ENCODE results near the gene PTPRA. TPM values are rescaled to one million over a fixed set of nuclear protein-coding genes. Genes with fewer than 3 reads are reported as not detected.
A peak's percentile ranks its signal among the peaks of the same experiment; 100 is the strongest.

The PTPRA gene
- total and polyA plus RNA-seq, 10 of the 15 experiments (the other 5 are each of a cell fraction or from before 2014, with no cell fraction given), result 3.9 to 62.1 (median 34.6) TPM

DNA sequence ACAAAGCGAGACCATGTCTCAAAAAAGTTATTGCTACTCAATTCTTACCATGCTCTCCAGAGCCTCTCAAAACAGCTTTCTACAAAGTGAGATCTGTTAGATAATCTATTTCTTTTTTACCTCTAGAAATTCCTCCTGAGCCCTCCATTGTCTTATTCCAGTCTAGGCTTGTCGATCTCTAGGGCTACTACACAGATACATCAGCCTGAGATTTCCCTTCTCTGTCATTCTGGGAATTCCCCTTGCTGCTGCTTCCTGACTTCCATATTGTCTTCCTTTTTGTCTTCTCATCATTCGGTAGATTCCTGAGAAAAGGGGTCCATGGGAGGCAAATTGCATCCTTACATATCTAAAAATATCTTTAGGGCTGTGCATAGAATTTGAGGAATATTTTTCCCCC is 94.6 kb downstream of the PTPRA start:
- no peak for ATAC-seq
- ChIA-PET POLR2A (no interaction called here), CTCF (interaction anchor here (1.9 kb wide), 1 partner anchor 33 kb away, joined by 4 read pairs; no protein-coding TSS in a partner anchor), SMC1A (ENCODE audit: uncharacterized antibody, unreplicated experiment) (interaction anchor here (0.6 kb wide), 1 partner anchor 35 kb away, joined by 3 read pairs; no protein-coding TSS in a partner anchor), RAD21 (ENCODE audit: unreplicated experiment) (no interaction called here)
- in situ Hi-C loops (cut with MboI) (no loop called here), intact Hi-C loops (cut with micrococcal nuclease; ENCODE audit: unreplicated experiment) (no loop called here)
- FAIRE-seq, result no peak
- Histone ChIP-seq H3K27ac (ENCODE audit: control insufficient read depth, insufficient read depth) (no peak overlapping the region; the same call in 1 of the 2 replicates), H3K27me3 (replicated peaks in 1 of 2; ENCODE audit: control insufficient read depth in 2 of 2, insufficient read depth in 2 of 2, low read length in 1 of 2) (no peaks in the 10 kb centered on the region), H2AFZ (ENCODE audit: control insufficient read depth, low read depth, low read length) (no peak overlapping the region), H4K20me1 (ENCODE audit: control insufficient read depth, insufficient read depth) (no peaks in the 10 kb centered on the region), H3K36me3 (ENCODE audit: control insufficient read depth in 2 of 2, insufficient read depth in 2 of 2, low read length in 1 of 2) (peaks cover 0 to 17% of the 10 kb centered on the region in 2 experiments; a peak in 3 of 4 replicates), H3K4me1 (ENCODE audit: control insufficient read depth, insufficient read depth, low read length) (no peaks in the 10 kb centered on the region), H3K9ac (ENCODE audit: control insufficient read depth, insufficient read depth, low read length) (no peak overlapping the region), H3K4me2 (ENCODE audit: control insufficient read depth, insufficient read depth) (peak overlapping the region; percentile 9; the same call in 1 of the 2 replicates), H3K79me2 (ENCODE audit: control insufficient read depth, insufficient read depth, low read length) (no peaks in the 10 kb centered on the region), H3K9me3 (replicated peaks; ENCODE audit: control insufficient read depth, insufficient read depth, low read length) (no peaks in the 10 kb centered on the region), H3K4me3 (no peak overlapping the region)
- TF ChIP-seq ZNF384 (IDR thresholded peaks at IDR 0.05; ENCODE audit: borderline replicate concordance, low read depth, low read length), result no peak
- TF ChIP-seq IKZF2 (IDR thresholded peaks at IDR 0.05), result no peak
- no peak for TF ChIP-seq CEBPB (IDR thresholded peaks at IDR 0.05; ENCODE audit: borderline replicate concordance in 1 of 2, low read depth in 2 of 2, low read length in 2 of 2)
- WGBS (ENCODE audit: insufficient coverage, insufficient replicate concordance, low lambda C conversion rate, missing lambda C conversion rate), result 72% methylated on average over 3 of the region's 3 CpGs
- no TSS peak for BruUV-seq (replicated peaks)
- no peak for DNase-seq (ENCODE audit: low read depth, low spot score)

DNA sequence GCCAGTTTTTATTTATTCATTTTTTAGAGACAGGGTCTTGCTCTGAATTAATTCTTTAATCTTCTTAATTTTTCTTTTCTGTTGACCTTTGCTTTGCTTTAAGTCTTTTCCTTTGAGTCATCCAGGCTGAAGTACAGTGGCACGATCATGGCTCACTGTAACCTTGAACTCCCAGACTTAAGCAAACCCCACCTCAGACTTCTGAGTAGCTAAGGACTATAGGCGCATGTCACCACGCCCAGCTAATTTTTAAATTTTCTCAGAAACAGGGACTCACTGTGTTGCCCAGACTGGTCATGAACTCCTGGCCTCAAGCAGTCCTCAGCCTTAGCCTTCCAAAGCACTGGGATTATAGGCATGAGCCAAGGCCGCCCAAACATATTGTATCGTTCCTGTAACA is 98.8 kb downstream of the PTPRA start:
- SMC1A ChIA-PET (ENCODE audit: uncharacterized antibody, unreplicated experiment), result interaction anchor here (1.0 to 1.3 kb wide), 2 partner anchors 29 to 135 kb away, joined by 3 to 5 read pairs; no protein-coding TSS in a partner anchor
- CTCF ChIA-PET, result interaction anchor here (1.2 kb wide), 2 partner anchors 10 to 29 kb away, joined by 3 to 5 read pairs; no protein-coding TSS in a partner anchor
- H3K9ac ChIP-seq (ENCODE audit: control insufficient read depth, insufficient read depth, low read length), result no peak overlapping the region
- no peak for TF ChIP-seq CBX3 (IDR thresholded peaks at IDR 0.05; ENCODE audit: borderline replicate concordance, low read depth)
- TF ChIP-seq BHLHE40 (IDR thresholded peaks at IDR 0.05; ENCODE audit: borderline replicate concordance in 1 of 2, low read depth in 2 of 2, low read length in 1 of 2), result no peak
- TF ChIP-seq MYC (IDR thresholded peaks at IDR 0.05; ENCODE audit: insufficient read depth, insufficient read length, insufficient replicate concordance, low read length, severe bottlenecking), result no peak
- TF ChIP-seq EED (IDR thresholded peaks at IDR 0.05; ENCODE audit: low read depth), result no peak
- no peak for TF ChIP-seq POLR2A (IDR thresholded peaks at IDR 0.05; ENCODE audit: low read depth, low read length)
- TF ChIP-seq SP1 (IDR thresholded peaks at IDR 0.05; ENCODE audit: low read depth, low read length), result no peak
- TF ChIP-seq SPI1 (IDR thresholded peaks at IDR 0.05; ENCODE audit: borderline replicate concordance, insufficient read depth, low read depth, low read length), result no peak
- no peak for TF ChIP-seq MTA2 (IDR thresholded peaks at IDR 0.05; ENCODE audit: low read depth)
- no peak for TF ChIP-seq TBL1XR1 (IDR thresholded peaks at IDR 0.05; ENCODE audit: low read depth, low read length)
- TF ChIP-seq RELA (IDR thresholded peaks at IDR 0.05; ENCODE audit: borderline replicate concordance, partially characterized antibody), result no peak
- TF ChIP-seq, protein P1, sequence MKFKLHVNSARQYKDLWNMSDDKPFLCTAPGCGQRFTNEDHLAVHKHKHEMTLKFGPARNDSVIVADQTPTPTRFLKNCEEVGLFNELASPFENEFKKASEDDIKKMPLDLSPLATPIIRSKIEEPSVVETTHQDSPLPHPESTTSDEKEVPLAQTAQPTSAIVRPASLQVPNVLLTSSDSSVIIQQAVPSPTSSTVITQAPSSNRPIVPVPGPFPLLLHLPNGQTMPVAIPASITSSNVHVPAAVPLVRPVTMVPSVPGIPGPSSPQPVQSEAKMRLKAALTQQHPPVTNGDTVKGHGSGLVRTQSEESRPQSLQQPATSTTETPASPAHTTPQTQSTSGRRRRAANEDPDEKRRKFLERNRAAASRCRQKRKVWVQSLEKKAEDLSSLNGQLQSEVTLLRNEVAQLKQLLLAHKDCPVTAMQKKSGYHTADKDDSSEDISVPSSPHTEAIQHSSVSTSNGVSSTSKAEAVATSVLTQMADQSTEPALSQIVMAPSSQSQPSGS (IDR thresholded peaks at IDR 0.05; ENCODE audit: low read length), result no peak

More for the DNA sequence above, 98.8 kb downstream of the PTPRA start:
- BruUV-seq (replicated peaks), result no TSS peak
- peaks cover 0 to 8% of the 10 kb centered on the region in 2 experiments; a peak in 2 of 4 replicates for H3K36me3 ChIP-seq (ENCODE audit: control insufficient read depth in 2 of 2, insufficient read depth in 2 of 2, low read length in 1 of 2)
- H3K27me3 ChIP-seq (replicated peaks in 1 of 2; ENCODE audit: control insufficient read depth in 2 of 2, insufficient read depth in 2 of 2, low read length in 1 of 2), result no peaks in the 10 kb centered on the region
- no peaks in the 10 kb centered on the region for H4K20me1 ChIP-seq (ENCODE audit: control insufficient read depth, insufficient read depth)
- ATAC-seq, result no peak
- H3K4me3 ChIP-seq, result no peak overlapping the region
- intact Hi-C loops (cut with micrococcal nuclease; ENCODE audit: unreplicated experiment), result no loop called here
- H3K79me2 ChIP-seq (ENCODE audit: control insufficient read depth, insufficient read depth, low read length), result no peaks in the 10 kb centered on the region
- RAD21 ChIA-PET (ENCODE audit: unreplicated experiment), result no interaction called here
- H3K4me1 ChIP-seq (ENCODE audit: control insufficient read depth, insufficient read depth, low read length), result no peaks in the 10 kb centered on the region
- no peak for FAIRE-seq
- H3K9me3 ChIP-seq (replicated peaks; ENCODE audit: control insufficient read depth, insufficient read depth, low read length), result no peaks in the 10 kb centered on the region
- no peak overlapping the region for H3K4me2 ChIP-seq (ENCODE audit: control insufficient read depth, insufficient read depth)
- WGBS (ENCODE audit: insufficient coverage, insufficient replicate concordance, low lambda C conversion rate, missing lambda C conversion rate), result 99% methylated on average over 5 of the region's 5 CpGs
- in situ Hi-C loops (cut with MboI), result no loop called here
- H3K27ac ChIP-seq (ENCODE audit: control insufficient read depth, insufficient read depth), result no peak overlapping the region
- POLR2A ChIA-PET, result no interaction called here
- DNase-seq (ENCODE audit: low read depth, low spot score), result no peak
- no peak overlapping the region for H2AFZ ChIP-seq (ENCODE audit: control insufficient read depth, low read depth, low read length)
